HK-2 (cell line): Measurements from ENCODE around the gene RUNX3.

Source experiments
- DNase-seq: peaks from one replicate; pipeline ENCODE4 v3.0.0-alpha.2; 2018; ENCODE audit not compliant: unreplicated experiment

The RUNX3 gene

GRCh38 chr1:24864370-24864777 lies 65.7 kb downstream of the RUNX3 start:
- no peak for DNase-seq

- DNase-seq, result no peak
Measured at GRCh38 chr1:24862775-24863483, 67.1 kb downstream of the RUNX3 start.

- DNase-seq, result no peak
Measured at GRCh38 chr1:24861821-24862727, 68.0 kb downstream of the RUNX3 start.

- DNase-seq, result no peak
Measured at GRCh38 chr1:24860841-24861240, 69.2 kb downstream of the RUNX3 start.

- no peak for DNase-seq
Measured at GRCh38 chr1:24859063-24860010, 70.7 kb downstream of the RUNX3 start.

- no peak for DNase-seq
Measured at GRCh38 chr1:24858277-24858676, 71.8 kb downstream of the RUNX3 start.

GRCh38 chr1:24857507-24858133 lies 72.5 kb downstream of the RUNX3 start:
- DNase-seq, result no peak

GRCh38 chr1:24856787-24857506 lies 73.1 kb downstream of the RUNX3 start:
- no peak for DNase-seq

- no peak for DNase-seq
Measured at GRCh38 chr1:24855474-24855873, 74.6 kb downstream of the RUNX3 start.

GRCh38 chr1:24853649-24854048 lies 76.4 kb downstream of the RUNX3 start:
- no peak for DNase-seq

GRCh38 chr1:24850328-24850920 lies 79.7 kb downstream of the RUNX3 start:
- no peak for DNase-seq

- peak; percentile 32 for DNase-seq
Measured at GRCh38 chr1:24849672-24850295, 80.3 kb downstream of the RUNX3 start.
